Keratinocyte (primary cell): Measurements from ENCODE around the gene IL1RAPL2. TPM values are rescaled to one million over a fixed set of nuclear protein-coding genes. Genes with fewer than 3 reads are reported as not detected.

Experiments
- DNase-seq: peaks from one replicate; pipeline ENCODE4 v3.0.0-alpha.2; 2011; ENCODE audit warnings: low read depth, missing footprints, low spot score
- FAIRE-seq: peaks from 2 replicates; lab custom pipeline; 2011; peaks lifted over from hg19 to GRCh38; lab: Jason Lieb, UNC
- H2AFZ ChIP-seq: 2 replicates; pipeline ENCODE4 v1.6.0; 2012; ENCODE audit warnings: low read length, control low read depth, inconsistent platforms; ENCODE audit not compliant: control insufficient read depth
- H3K27ac ChIP-seq: 2 replicates; pipeline ENCODE4 v1.5.1; 2011; ENCODE audit warnings: low read length; ENCODE audit not compliant: control insufficient read depth, insufficient read depth
- H3K27me3 ChIP-seq: 3 replicates; pipeline ENCODE4 v1.6.0; 2011; ENCODE audit warnings: low read length; ENCODE audit not compliant: control insufficient read depth, insufficient read depth; ENCODE audit errors: extremely low read depth
- H3K36me3 ChIP-seq, 2 experiments: 2 replicates in 1 of 2; 3 replicates in 1 of 2; pipeline ENCODE4 v1.5.1; 2011; ENCODE audit warnings: low read length in 2 of 2, mild to moderate bottlenecking in 1 of 2; ENCODE audit not compliant: control insufficient read depth in 2 of 2, insufficient read depth in 2 of 2; ENCODE audit errors: extremely low read depth in 1 of 2
- H3K4me1 ChIP-seq: 3 replicates; pipeline ENCODE4 v1.5.1; 2011; ENCODE audit warnings: low read length; ENCODE audit not compliant: control insufficient read depth, insufficient read depth; ENCODE audit errors: extremely low read depth
- H3K4me2 ChIP-seq: 3 replicates; pipeline ENCODE4 v1.6.0; 2011; ENCODE audit warnings: low read depth, low read length; ENCODE audit not compliant: control insufficient read depth, insufficient read depth; ENCODE audit errors: extremely low read depth
- H3K4me3 ChIP-seq, 3 experiments: fragments of 200-600 bp in 1 of 3; sonication (generic) in 1 of 3; 2 replicates in 2 of 3; 3 replicates in 1 of 3; pipeline ENCODE4 v1.5.1; 2011 to 2016; ENCODE audit warnings: low read length in 3 of 3, mild to moderate bottlenecking in 3 of 3, control low read depth in 2 of 3, inconsistent platforms in 1 of 3, low read depth in 1 of 3, mixed read lengths in 1 of 3, mixed run types in 1 of 3, moderate library complexity in 1 of 3; ENCODE audit not compliant: control insufficient read depth in 2 of 3, insufficient read depth in 2 of 3; ENCODE audit errors: extremely low read depth in 1 of 3
- H3K79me2 ChIP-seq: 2 replicates; pipeline ENCODE4 v1.6.0; 2012; ENCODE audit warnings: low read length; ENCODE audit not compliant: control insufficient read depth, insufficient read depth
- H3K9ac ChIP-seq: 3 replicates; pipeline ENCODE4 v1.6.0; 2011; ENCODE audit warnings: low read length; ENCODE audit not compliant: control insufficient read depth, insufficient read depth; ENCODE audit errors: extremely low read depth
- H3K9me1 ChIP-seq: 3 replicates; pipeline ENCODE4 v1.6.0; 2011; ENCODE audit warnings: low read length; ENCODE audit not compliant: control insufficient read depth, insufficient read depth; ENCODE audit errors: extremely low read depth
- H3K9me3 ChIP-seq: 2 replicates; pipeline ENCODE4 v1.5.1; 2012; ENCODE audit warnings: low read depth, low read length; ENCODE audit not compliant: control insufficient read depth
- H4K20me1 ChIP-seq: 3 replicates; pipeline ENCODE4 v1.6.0; 2011; ENCODE audit warnings: low read length; ENCODE audit not compliant: control insufficient read depth, insufficient read depth; ENCODE audit errors: extremely low read depth
- CTCF ChIP-seq, 3 experiments: IDR thresholded peaks in 1 of 3; conservative IDR thresholded peaks in 1 of 3; optimal IDR thresholded peaks in 1 of 3; 2 replicates in 2 of 3; 3 replicates in 1 of 3; pipeline versions ENCODE3 to v1.5.1; 2011; ENCODE audit warnings: low read length in 3 of 3, mild to moderate bottlenecking in 3 of 3, moderate library complexity in 2 of 3, control low read depth in 1 of 3, inconsistent platforms in 1 of 3; ENCODE audit not compliant: insufficient read depth in 2 of 3; ENCODE audit errors: extremely low read depth in 1 of 3
- EZH2 ChIP-seq: IDR thresholded peaks from one replicate; pipeline ENCODE4 v1.6.1; 2012; ENCODE audit warnings: inconsistent platforms, mild to moderate bottlenecking, low read length, moderate library complexity
- dilution Hi-C: fragments of 300-500 bp; cut with MboI; formaldehyde crosslinking; loops from one replicate; pipeline ENCODE4 v1.7.0; 2020; ENCODE audit warnings: low sequenced_read_pairs; ENCODE audit not compliant: extremely low pct_ligation_motif_present
- polyA plus RNA-seq, 5 experiments: library from polyadenylated mRNA; depleted of rRNA in 3 of 5; stranded (reverse) in 3 of 5; stranded (forward) in 1 of 5; unstranded in 1 of 5; fragments of >200 nt; gene quantifications; 1 replicate in 1 of 5; 2 replicates in 3 of 5; 3 replicates in 1 of 5; pipeline versions ENCODE4 v1.2.1 to v1.2.3, GENCODE V29; 2011 to 2012; ENCODE audit warnings: missing spikeins in 2 of 5, low read depth in 1 of 5, low replicate concordance in 1 of 5

Gene IL1RAPL2
- polyA plus RNA-seq, 1 donor (not counting 4 experiments of a cell fraction or from before 2014, with no cell fraction given): 0.24 TPM

DNA sequence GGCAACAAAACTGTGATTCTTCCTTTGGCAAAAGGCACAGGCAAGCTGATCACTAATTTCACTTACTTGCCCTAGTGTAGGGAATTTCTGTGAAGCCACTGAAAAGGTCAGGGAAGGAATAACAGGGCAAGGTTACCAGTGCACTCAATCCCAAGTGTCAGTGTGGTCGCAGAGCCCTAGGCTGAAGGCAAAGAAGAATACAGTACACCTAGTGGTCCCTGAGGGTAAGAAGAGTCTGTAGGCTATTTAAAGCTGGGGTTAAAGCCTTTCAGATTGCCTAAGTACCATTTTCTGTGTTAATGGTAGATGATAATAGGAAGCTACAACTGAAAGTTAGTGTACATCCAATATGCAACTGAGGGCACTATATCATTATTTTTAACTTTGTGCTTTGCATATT, 1082.7 kb downstream of the IL1RAPL2 start:
- DNase-seq (no peak), FAIRE-seq (no peak)
- TF ChIP-seq CTCF (optimal IDR thresholded peaks at IDR 0.05 in 1 of 3, IDR thresholded peaks at IDR 0.05 in 1 of 3, conservative IDR thresholded peaks at IDR 0.05 in 1 of 3; ENCODE audit: extremely low read depth in 1 of 3, insufficient read depth in 2 of 3, low read length in 3 of 3) (no peak), EZH2 (no peak)
- Histone ChIP-seq H3K36me3 (no peaks in the 10 kb centered on the region), H3K79me2 (no peaks in the 10 kb centered on the region), H3K4me2 (no peak overlapping the region), H3K27me3 (no peaks in the 10 kb centered on the region), H3K9me3 (no peaks in the 10 kb centered on the region), H2AFZ (no peak overlapping the region), H3K9ac (no peak overlapping the region), H3K4me1 (peaks cover 7% of the 10 kb centered on the region), H4K20me1 (no peaks in the 10 kb centered on the region), H3K27ac (no peak overlapping the region), H3K4me3 (no peak overlapping the region), H3K9me1 (no peaks in the 10 kb centered on the region)
- dilution Hi-C loops: no loop called here

DNA sequence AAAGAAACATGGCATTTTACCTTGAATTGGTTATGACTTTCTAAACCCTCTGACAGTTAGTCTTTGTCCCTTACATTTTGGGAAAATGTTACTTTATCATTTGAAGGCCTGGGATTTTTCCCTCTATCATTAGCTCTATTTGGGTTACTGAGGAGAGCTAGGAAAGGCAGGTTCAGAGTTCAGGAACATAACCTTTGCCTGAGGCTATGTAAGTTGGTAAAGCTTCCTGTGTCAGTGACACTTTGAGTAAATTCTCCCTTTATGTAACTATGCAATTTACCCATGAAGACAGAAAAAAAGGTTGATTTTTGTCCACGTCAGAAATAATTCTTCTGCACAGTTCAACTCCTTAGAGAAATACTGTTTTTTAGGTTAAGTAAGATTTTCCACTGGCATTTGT, 1084.6 kb downstream of the IL1RAPL2 start:
- Histone ChIP-seq H3K9me1 (no peaks in the 10 kb centered on the region), H4K20me1 (no peaks in the 10 kb centered on the region), H3K27ac (no peak overlapping the region), H3K79me2 (no peaks in the 10 kb centered on the region), H3K4me2 (no peak overlapping the region), H3K4me1 (peaks cover 3% of the 10 kb centered on the region), H3K36me3 (no peaks in the 10 kb centered on the region), H3K9me3 (no peaks in the 10 kb centered on the region), H3K27me3 (no peaks in the 10 kb centered on the region), H3K9ac (no peak overlapping the region), H3K4me3 (no peak overlapping the region), H2AFZ (no peak overlapping the region)
- FAIRE-seq (no peak), DNase-seq (no peak)
- TF ChIP-seq EZH2 (no peak), CTCF (optimal IDR thresholded peaks at IDR 0.05 in 1 of 3, IDR thresholded peaks at IDR 0.05 in 1 of 3, conservative IDR thresholded peaks at IDR 0.05 in 1 of 3; ENCODE audit: extremely low read depth in 1 of 3, insufficient read depth in 2 of 3, low read length in 3 of 3) (no peak)
- dilution Hi-C loops: no loop called here
